ENCODE data around the gene PIGR. TPM values are rescaled to one million over a fixed set of nuclear protein-coding genes. Genes with fewer than 3 reads are reported as not detected.

The PIGR gene
- total RNA-seq, 1 donor from 2014 or later, result not detected

- intact Hi-C loops (cut with DNase I), result loop anchor here (10.0 kb wide), 1 partner anchor 52 kb away; the partner anchor contains the start of gene FCAMR
- no peak for DNase-seq (ENCODE audit: missing footprints)
- no peak for ATAC-seq
Observed at GRCh38 chr1:206922524-206922923, 23.7 kb downstream of the PIGR start.

DNA sequence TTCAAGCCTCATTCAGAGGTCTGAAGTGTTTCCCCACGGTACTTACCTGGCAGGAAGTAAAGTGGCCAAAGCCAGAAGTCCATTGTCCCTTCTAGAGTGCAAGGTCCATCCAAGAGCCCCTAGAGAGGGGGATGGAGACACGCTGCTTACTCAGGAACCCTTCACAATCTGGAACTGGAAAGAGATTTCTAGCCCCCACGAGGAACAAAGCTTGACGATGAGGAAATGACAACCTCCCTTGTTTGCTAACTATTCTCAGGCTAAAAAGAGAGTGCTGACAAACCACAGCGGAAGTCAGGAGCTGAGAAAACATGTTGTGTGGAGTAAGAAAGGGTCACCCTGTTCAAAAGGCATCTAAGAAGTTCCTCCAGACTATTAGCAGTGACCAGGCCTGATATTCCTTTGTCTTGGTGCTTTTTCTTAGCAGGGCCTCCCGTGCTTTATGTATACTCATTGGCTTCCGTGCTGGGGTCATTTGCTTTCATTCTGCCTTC is 24.4 kb downstream of the PIGR start, which contains the start of gene FCMR:
Gene FCMR, minus strand, starts transcription at position 170 of the 494 bp plus-strand sequence. Its CDS starts 87 bp downstream, at position 83.
- ATAC-seq (no peak), DNase-seq (ENCODE audit: missing footprints) (no peak)
- intact Hi-C loops (cut with DNase I), result loop anchor here (10.0 kb wide), 1 partner anchor 53 kb away; the partner anchor contains the start of gene FCAMR

DNA sequence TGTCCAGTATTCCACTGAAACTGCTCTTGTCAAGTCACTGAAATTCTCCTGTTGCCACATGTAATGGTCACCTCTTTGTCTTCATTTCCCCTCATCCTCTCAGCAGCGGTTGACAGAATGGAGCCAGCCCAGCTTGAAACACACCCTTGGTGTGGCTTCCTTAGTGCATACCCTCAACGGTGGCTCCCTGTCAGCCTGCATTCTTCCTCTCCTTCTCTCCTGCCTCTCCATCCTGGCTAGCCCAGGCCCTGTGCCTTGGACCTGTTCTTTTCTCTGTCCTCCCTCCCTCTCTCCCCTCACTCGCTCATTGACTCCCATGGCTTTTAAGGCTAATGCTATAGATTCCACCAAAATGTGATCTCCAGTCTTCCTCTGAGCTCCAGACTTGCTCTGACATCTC is 28.2 kb downstream of the PIGR start:
- intact Hi-C loops (cut with DNase I), result no loop called here
- ATAC-seq (no peak), DNase-seq (ENCODE audit: missing footprints) (no peak)

DNA sequence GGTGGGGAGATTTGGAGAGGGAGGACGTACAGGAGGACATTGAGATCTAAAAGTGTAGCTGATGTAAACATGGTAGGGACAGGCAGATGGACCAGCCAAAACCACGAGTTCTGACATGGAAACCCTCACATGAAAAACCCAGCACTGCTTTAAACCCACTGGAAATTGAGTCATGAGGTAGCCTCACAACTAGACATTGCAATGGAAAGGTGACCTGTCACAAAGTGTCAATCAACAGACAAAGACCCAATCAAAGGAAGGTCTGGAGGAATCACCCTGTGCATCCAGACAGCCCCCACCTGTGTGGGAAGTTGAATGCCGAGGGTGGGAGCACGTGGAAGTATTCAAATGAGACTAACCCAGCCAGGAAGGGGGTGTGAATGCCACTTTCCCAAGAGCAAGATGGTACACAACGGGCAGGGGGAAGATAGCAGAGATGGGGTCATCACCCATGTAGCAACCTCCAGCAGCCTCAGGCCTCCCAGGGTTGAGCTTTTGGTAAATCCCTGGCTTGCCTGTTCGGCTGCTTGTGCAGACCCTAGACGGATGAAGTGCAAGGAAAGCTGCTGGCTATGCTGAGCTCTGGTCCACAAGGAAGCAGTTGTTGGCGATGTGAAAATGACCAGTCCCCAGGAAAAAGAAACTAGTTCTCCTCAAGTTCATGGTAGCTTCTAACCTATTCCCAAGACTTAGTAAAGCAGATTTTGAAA is 30.1 kb downstream of the PIGR start:
- ATAC-seq (no peak), DNase-seq (ENCODE audit: missing footprints) (no peak)
- intact Hi-C loops (cut with DNase I), result no loop called here

DNA sequence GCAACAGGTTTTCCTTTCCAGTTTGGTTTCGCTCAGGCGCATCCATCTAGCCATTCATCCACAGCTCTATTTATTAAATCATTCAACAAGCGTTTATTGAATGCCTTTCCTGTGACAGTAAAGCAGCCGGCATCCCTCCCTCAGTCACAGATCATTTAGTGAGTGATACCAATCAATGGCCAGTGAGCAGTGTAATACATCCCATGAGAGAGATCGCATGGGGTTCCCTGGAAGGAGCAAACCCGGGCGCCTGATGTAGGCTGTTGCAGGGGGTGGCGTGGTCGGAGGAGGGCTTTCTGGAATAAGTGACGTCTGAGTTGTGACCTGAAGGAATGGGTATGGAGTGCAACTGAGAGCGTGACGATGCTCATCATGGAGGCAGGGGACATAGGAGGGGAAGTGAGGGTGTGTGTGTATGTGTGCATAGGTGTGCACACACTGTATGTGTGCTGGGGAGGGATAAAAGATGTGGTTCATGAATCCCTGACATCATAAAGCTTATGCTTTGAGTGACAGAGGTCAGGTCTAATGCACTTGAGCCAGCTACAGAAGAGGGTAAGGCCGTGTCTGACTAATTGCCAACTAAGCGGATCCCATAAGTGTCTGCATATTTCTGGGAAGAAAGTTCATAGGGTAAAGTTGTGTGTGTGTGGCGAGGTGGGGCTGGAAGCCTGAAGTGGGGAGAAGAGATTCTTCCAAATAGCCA is 31.1 kb downstream of the PIGR start:
- DNase-seq (ENCODE audit: missing footprints) (no peak), ATAC-seq (no peak)
- intact Hi-C loops (cut with DNase I), result no loop called here

- intact Hi-C loops (cut with DNase I), result loop anchor here (2.0 to 5.0 kb wide), 5 partner anchors 107 to 427 kb away; partner anchors contain the start of genes DYRK3 and EIF2D
- no peak for ATAC-seq
- DNase-seq (ENCODE audit: missing footprints), result no peak
Observed at GRCh38 chr1:206913766-206914537, 32.3 kb downstream of the PIGR start.

DNA sequence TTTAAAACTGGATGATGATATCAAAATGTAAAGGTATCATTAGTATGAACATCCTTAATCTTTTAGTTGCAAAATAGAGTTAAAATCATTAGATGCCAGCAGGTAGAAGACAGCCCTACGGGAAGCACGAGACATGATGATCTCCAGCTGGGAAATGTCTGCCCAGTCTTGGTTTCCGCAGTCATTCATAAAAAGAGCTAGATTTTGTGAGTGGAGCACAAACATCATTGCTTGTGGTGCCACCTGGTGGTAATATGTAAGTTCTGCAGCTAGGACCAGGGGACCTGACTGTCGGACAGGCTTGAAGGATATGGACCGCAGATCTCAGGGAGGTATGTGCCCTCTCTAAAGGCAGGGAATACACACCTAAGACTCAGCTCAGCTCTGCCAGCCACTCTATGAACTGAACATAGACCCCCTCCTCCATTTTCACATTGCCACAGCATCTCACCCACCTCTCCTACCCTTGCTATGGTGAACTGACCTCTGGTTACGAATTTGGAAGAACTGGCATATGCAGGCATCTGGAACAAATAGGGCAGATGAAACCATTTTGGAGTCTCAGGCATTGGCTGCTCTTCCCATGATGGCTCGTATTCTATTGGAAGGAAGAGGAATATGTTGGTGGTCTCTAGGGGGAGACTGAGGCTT is 33.7 kb downstream of the PIGR start:
- intact Hi-C loops (cut with DNase I), result loop anchor here (1.0 to 5.0 kb wide), 6 partner anchors 47 to 425 kb away; partner anchors contain the start of genes DYRK3, EIF2D and IL20
- DNase-seq (ENCODE audit: missing footprints) (no peak), ATAC-seq (peak; percentile 66)

DNA sequence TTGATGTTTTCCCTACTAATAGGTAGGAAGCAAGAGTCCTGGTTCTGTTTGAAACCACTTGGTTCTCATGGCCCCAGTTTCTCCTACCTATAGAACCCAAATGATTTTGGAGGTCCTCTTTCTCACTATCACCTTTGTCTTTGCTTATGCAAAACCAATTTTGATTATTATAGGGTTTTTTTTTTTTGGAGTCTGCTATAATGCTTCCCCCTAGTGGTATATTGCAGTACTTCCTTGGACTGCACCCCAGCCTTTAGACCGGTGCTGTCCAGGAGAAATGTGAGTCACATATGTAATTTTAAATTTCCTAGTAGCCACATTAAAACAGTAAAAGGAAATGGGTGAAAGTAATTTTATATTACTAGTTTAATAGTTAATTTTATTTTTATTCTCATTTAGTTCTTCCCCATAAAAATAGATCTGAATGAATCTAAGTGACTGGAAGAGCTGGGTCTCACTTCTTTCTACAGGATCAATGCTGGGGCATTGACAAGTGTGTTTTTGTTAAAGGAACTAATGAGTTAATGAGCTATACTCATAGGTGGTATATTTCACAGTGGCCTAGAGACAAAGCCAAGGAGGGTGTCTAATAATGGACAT is 35.1 kb downstream of the PIGR start:
- intact Hi-C loops (cut with DNase I), result loop anchor here (5.0 kb wide), 4 partner anchors 104 to 424 kb away; partner anchors contain the start of gene EIF2D
- ATAC-seq (no peak), DNase-seq (ENCODE audit: missing footprints) (no peak)

DNA sequence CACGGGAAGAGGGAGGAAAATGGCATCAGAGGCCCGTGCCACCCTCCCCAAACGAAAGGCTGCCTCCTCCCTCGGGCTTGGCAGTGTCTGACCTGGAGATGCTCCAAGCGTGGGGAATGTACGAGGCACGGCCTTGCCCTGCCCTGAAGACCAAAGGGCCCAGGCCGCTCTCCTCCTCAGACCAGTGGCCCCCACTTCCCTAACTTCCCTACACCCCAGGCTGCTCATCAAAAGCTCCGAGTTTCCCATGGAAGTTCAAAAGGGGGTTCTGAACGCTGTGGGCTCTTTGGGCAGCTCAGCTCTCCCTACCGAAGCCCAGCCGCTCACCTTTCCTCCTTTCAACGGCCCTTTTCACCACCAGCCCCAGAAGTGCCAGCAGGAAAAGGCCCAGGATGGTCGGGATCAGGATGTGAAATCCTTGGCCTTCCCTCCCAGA is 36.4 kb downstream of the PIGR start:
- DNase-seq (ENCODE audit: missing footprints), result no peak
- intact Hi-C loops (cut with DNase I), result loop anchor here (5.0 kb wide), 4 partner anchors 103 to 423 kb away; partner anchors contain the start of gene EIF2D
- ATAC-seq, result peak; percentile 36

- DNase-seq (ENCODE audit: missing footprints) (no peak), ATAC-seq (peak; percentile 55)
- intact Hi-C loops (cut with DNase I), result no loop called here
Observed at GRCh38 chr1:206909161-206909882, 36.9 kb downstream of the PIGR start.

DNA sequence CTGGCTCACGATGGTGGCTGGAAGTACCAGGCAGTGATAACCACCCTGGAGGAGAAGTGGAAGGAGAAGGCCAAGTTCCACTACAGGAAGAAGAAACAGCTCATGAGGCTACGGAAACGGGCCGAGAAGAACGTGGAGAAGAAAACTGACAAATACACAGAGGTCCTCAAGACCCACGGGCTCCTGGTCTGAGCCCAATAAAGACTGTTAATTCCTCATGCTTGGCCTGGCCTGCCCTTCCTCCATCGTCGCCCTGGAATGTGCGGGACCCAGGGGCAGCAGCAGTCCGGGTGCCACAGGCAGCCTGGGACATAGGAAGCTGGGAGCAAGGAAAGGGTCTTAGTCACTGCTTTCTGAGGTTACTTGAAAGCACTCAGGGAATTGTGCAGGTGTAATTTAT is 38.2 kb downstream of the PIGR start:
- intact Hi-C loops (cut with DNase I), result no loop called here
- no peak for ATAC-seq
- DNase-seq (ENCODE audit: missing footprints), result no peak

DNA sequence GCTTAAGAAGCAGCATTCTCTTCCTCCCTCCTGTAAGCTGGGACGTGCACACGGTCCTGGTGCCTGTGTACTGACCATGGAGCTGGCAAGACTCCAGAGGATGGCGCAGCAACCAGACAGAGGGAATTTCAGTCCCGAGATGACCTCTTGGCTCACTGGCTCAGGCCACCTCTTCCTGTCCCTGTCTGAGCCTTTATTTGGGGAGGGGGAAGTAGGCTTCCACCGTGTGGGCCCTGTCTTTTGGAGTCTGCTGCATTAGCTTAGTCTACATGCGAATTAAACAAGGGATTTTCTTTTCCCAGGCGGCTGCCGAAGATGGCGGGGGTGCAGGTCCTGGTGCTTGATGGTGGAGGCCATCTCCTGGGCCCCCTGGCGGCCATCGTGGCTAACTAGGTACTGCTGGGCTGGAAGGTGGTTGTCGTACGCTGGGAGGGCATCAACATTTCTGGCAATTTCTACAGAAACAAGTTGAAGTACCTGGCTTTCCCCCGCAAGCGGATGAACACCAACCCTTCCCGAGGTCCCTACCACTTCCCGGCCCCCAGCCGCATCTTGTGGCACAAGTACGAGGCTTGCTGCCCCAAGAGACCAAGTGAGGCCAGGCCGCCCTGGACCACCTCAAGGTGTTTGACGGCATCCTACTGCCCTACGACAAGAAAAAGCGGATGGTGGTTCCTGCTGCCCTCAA is 38.8 kb downstream of the PIGR start:
- intact Hi-C loops (cut with DNase I), result no loop called here
- DNase-seq (ENCODE audit: missing footprints), result no peak
- no peak for ATAC-seq

GRCh38 chr1:206905295-206906164 is 40.7 kb downstream of the PIGR start:
- no peak for ATAC-seq
- no peak for DNase-seq (ENCODE audit: missing footprints)
- intact Hi-C loops (cut with DNase I), result no loop called here

DNA sequence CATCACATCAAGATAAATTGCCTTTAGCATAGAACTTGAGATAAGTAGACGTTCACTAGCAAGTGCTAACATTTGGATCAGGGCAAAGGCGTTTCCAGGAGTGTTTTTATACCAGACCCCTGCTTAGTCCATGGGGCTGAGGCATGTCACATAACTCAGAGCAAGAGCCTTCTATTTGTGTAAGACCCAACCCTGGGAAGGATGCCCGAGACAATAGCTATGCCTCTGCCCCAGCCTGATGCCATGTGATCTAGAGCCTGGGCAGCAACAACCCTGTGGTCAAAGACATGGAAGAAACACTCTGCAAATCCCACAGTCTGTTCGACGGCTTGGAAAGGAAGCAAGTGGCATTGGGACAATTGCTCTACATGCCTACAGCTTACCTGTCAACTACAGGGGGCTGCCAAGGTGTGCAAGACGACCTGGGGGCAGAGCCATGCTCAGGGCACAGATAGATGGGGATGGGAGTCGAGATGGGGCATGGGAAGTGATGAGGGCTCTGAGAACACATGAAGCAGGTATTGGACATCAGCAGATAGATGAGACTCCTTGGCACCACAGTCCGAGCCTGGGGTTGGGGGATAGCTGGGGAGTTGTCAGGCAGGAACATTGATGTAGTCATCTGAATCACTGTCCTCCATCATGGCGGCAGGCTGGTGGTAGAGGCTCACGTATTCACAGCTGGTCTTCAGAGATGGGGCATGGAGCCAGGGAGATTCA is 41.7 kb downstream of the PIGR start:
- ATAC-seq, result peak; percentile 54
- intact Hi-C loops (cut with DNase I), result no loop called here
- no peak for DNase-seq (ENCODE audit: missing footprints)

- ATAC-seq, result peak; percentile 69
- no peak for DNase-seq (ENCODE audit: missing footprints)
- intact Hi-C loops (cut with DNase I), result no loop called here
Observed at GRCh38 chr1:206903687-206904086, 42.6 kb downstream of the PIGR start.
